ENCODE measurements around the gene SMYD3.
A peak's percentile ranks its signal among the peaks of the same experiment; 100 is the strongest.
"Not testable (repeated sequence)": the region's sequence is repeated elsewhere in the genome, so short reads cannot be mapped to it uniquely, and the experiment has no call there.

SMYD3 gene

DNA sequence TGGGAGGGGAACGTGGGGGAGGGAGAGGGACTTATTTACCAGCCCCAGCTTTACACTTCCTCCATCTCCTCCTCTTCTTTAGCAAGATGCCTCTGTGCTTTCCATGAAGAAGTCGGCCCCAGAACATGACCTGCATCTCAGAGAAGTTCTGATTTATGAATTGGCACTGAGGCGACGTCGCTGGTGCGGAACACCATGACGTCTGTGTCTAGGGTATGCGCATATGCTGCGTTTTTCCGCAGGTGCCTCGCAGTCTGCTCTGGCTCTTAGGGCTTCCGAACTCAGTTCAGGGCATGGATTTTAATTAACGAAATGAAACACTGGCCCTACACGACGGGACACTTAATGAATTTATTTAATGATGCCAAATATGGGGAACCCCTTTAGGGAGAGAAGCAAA, 510.3 kb downstream of the SMYD3 start:
- DNase-seq (ENCODE audit: low spot score): no peak

DNA sequence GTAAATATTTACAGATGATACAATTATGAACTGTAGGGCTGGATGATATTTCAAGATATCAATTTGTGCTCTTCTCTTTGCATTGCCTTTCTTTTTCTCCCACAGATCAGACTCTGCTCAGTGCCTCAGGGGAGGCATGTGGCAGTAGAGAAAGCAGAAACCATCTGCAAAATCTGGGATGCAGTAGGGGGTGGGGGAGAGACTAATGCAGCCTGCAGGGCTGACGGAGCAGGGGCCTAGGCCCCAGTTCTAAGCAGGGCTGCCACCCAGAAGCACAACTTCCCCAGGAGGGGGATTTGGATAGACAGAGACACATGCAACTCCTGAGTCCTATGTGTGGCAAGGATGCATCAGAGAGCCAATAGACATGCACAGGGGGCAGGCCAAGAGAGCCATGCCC, 511.6 kb downstream of the SMYD3 start:
- DNase-seq (ENCODE audit: low spot score): no peak

GRCh38 chr1:245991266-245991665, 515.8 kb downstream of the SMYD3 start:
- DNase-seq (ENCODE audit: low spot score): no peak

GRCh38 chr1:245990315-245991022, 516.6 kb downstream of the SMYD3 start:
- peak; percentile 17 for DNase-seq (ENCODE audit: low spot score)

GRCh38 chr1:245988393-245989078, 518.5 kb downstream of the SMYD3 start:
- DNase-seq (ENCODE audit: low spot score): no peak

GRCh38 chr1:245987997-245988392, 519.1 kb downstream of the SMYD3 start:
- no peak for DNase-seq (ENCODE audit: low spot score)

DNA sequence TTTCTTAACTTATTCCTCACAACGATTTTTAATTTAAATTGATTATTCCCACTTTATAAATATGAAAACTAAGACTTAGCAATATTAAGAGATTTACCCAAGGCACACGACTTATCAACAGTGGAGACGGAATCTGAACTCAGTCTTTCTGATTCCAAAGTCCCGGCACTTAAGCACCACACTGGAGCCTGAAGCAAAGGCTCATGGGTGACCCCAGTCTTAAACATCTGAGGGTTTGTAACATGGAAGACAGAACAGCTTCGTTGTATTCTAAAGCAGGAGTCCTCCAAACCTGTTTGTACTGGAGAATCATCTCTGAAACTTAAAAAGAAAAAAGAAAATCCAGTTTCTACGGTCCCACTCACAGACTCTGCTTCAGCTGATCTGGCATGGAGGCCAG, 519.5 kb downstream of the SMYD3 start:
- no peak for DNase-seq (ENCODE audit: low spot score)

DNA sequence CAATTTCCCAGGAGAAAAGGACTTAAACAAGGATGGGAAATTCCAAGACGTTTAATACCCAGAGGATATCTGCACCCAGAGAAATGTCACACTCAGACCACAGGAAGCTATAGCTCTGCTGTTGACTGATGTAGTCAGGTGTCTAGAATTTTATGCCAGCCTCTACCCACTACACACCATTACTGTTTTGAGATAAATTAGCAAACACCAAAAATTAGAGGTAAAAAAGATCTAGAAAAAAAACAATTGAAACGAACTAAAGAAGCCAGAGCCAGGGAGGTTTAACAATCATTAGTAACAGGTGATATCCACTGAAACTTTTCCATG, 519.9 kb downstream of the SMYD3 start:
- no peak for DNase-seq (ENCODE audit: low spot score)

DNA sequence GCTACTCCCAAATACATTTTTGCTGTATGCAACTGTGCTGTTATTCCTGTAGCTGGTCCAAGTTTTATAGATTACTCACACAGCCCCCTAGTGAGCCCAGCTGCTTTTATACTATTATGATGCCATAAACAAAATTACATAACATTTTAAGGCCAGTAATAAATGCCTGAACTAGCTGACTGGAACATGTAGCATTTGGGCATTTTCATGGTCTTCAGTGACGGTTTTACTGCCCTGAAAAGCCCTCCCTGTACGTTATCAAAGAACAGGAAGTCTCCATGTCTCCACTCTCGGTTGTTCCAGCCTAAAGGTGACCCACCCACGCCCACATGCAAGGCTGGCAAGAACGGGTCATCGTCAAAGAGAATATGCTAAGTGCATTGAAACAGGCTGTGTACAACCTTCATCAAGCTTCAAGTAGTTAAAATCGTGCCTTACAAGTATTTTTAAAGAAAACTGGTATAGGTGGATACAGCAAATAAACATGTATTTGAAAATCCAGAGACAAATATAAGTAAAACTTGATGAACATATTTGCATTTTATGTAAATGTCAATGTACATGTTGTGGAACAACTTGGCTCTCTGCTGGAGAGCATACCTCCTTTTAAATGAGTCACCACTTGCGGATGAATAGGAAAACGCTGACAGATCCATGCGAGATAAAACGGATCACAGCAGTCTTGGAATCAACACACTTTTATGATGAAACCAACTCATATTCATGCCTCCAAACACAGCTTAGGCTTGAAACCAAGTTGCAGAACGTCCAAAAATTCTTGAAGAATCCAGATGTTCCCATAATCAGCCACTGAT, 520.5 kb downstream of the SMYD3 start:
- DNase-seq (ENCODE audit: low spot score): no peak

GRCh38 chr1:245984390-245985155, 522.5 kb downstream of the SMYD3 start:
- peak; percentile 8 for DNase-seq (ENCODE audit: low spot score)

DNA sequence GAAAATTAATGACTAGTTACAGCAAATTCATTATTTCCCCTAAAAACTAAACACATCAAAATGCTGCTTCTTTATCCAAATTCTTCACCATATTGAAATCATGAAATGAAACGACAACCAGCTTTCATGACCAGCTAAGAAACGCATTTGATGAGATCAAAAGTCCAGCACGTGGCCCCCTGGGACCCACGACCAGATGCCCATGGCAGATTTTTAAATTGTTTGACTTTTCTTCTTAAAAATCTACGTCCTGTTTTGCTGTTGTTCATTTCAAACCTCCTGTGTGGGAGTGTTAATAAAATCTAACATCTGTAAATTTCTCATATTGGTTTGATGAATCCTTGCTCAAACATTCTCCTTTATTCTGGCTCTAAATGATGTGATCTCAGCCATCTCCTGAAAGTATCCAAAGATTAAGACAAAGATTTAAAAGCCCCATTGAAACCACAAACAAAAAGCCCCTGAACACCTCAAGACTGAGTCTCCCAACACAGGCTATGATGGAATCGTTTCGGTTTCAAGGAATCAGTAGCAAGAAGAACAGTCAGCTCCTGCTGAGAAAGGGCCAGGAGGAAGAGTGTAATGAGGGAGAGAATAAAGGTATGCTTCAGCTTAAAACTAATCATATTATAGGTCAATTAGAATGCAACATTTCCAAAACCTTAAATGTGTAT, 523.6 kb downstream of the SMYD3 start:
- no peak for DNase-seq (ENCODE audit: low spot score)

GRCh38 chr1:245979589-245979988, 527.5 kb downstream of the SMYD3 start:
- no peak for DNase-seq (ENCODE audit: low spot score)

GRCh38 chr1:245978915-245979314, 528.2 kb downstream of the SMYD3 start:
- no peak for DNase-seq (ENCODE audit: low spot score)

- no peak for DNase-seq (ENCODE audit: low spot score)
Observed at GRCh38 chr1:245972476-245972875, 534.6 kb downstream of the SMYD3 start.

GRCh38 chr1:245971711-245972085, 535.4 kb downstream of the SMYD3 start:
- DNase-seq (ENCODE audit: low spot score): no peak

DNA sequence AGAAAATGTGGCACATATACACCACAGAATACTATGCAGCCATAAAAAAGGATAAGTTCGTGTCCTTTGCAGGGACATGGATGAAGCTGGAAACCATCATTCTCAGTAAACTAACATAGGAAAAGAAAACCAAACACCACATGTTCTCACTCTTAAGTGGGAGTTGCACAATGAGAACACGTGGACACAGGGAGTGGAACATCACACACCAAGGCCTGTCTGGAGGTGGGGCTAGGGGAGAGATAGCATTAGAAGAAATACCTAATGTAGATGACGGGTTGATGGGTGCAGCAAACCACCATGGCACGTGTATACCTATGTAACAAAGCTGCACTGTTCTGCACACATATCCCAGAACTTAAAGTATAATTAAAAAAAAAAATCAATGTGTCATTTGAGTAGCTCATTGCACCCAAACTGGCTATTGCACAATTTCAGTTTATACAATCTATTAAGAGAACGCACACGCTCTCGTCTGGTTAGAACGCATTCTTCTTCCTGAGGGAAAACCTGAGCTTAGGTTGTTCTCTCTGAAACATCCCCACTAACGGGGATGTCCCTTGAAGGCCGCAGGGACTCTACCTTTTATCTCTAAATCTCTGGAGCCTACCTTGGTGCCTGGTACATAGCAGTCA, 535.9 kb downstream of the SMYD3 start:
- not testable (repeated sequence) for DNase-seq (ENCODE audit: low spot score)

DNA sequence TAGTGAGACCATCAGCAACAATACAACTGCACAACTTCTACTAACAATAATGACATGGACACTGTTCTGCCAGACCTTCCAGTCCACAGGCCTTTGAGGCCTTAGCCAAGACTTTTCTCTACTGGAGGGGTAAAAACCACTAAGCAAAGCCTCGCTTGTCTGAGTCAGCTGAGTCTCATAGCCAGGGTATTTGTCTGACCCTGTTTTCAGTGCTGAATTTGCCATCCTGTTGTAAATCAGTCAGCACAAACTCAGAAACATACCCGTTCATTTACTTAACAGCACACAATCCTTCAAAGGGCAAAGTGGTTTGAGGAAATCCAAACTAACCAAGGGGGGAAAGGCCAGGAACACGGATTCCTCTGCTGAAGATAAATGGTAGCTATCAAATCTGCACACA, 537.8 kb downstream of the SMYD3 start:
- no peak for DNase-seq (ENCODE audit: low spot score)

- no peak for DNase-seq (ENCODE audit: low spot score)
Observed at GRCh38 chr1:245968775-245969174, 538.3 kb downstream of the SMYD3 start.

GRCh38 chr1:245965398-245965797, 541.7 kb downstream of the SMYD3 start:
- no peak for DNase-seq (ENCODE audit: low spot score)

GRCh38 chr1:245963649-245964048, 543.4 kb downstream of the SMYD3 start:
- DNase-seq (ENCODE audit: low spot score): no peak

GRCh38 chr1:245962453-245962852, 544.6 kb downstream of the SMYD3 start:
- DNase-seq (ENCODE audit: low spot score): no peak

All from SK-N-DZ (cell line).